HFF-Myc (cell line): ENCODE data around the gene LGALS1.
"Not testable (repeated sequence)": the region's sequence is repeated elsewhere in the genome, so short reads cannot be mapped to it uniquely, and the experiment has no call there.

Experiments
- DNase-seq: peaks from one replicate; pipeline ENCODE4 v3.0.0-alpha.2; 2011; ENCODE audit warnings: low read depth; ENCODE audit errors: extremely low read depth
- H3K4me3 ChIP-seq: replicated peaks from 2 replicates; pipeline ENCODE4 v1.5.1; 2011; ENCODE audit warnings: low read depth, mild to moderate bottlenecking, control low read depth, low read length
- CTCF ChIP-seq: IDR thresholded peaks from 2 replicates; pipeline ENCODE4 v1.5.1; 2012; ENCODE audit warnings: mild to moderate bottlenecking, low read depth, low read length, control low read depth; ENCODE audit errors: missing control alignments

The LGALS1 gene

GRCh38 chr22:37647317-37647716, 28.1 kb upstream of the LGALS1 start:
- DNase-seq = no peak
- TF ChIP-seq CTCF = no peak
- no peak overlapping the region for H3K4me3 ChIP-seq

- no peak overlapping the region for H3K4me3 ChIP-seq
- no peak for TF ChIP-seq CTCF
- no peak for DNase-seq
These were observed 27.5 kb upstream of the LGALS1 start for GRCh38 chr22:37647928-37648327.

GRCh38 chr22:37650463-37651136, 24.8 kb upstream of the LGALS1 start:
- no peak overlapping the region for H3K4me3 ChIP-seq
- DNase-seq = no peak
- no peak for TF ChIP-seq CTCF

GRCh38 chr22:37654563-37655251, 20.7 kb upstream of the LGALS1 start:
- H3K4me3 ChIP-seq = no peak overlapping the region
- TF ChIP-seq CTCF = no peak
- DNase-seq = no peak

DNA sequence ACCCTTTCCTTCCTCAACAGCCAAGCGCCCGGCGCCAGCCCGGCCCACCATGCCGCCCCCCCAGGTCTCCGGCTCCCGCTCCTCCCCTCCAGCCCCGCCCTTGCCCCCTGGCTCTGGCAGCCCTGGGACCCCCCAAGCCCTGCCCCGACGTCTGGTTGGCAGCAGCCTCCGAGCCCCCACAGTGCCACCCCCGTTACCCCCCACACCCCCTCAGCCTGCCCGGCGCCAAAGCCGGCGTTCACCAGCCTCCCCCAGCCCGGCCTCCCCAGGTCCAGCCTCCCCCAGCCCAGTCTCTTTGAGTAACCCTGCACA, 20.2 kb upstream of the LGALS1 start:
- no peak for TF ChIP-seq CTCF
- DNase-seq = no peak
- no peak overlapping the region for H3K4me3 ChIP-seq

DNA sequence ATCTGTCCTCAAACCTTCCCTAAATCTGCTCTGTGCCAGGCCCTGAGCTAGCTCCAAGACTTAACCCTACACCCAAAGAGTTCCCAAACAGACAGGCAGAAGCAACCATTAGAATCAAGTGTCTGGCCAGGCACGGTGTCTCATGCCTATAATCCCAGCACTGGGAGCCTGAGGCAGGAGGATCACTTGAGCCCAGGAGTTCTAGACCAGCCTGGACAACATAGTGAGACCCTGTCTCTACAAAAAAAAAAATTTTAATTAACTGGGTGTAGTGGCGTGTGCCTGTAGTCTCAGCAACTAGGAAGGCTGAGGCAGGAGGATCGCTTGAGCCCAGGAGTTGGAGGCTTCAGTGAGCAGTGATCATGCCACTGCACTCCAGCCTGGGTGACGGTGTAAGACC, 18.9 kb upstream of the LGALS1 start:
- not testable (repeated sequence) for H3K4me3 ChIP-seq, DNase-seq

DNA sequence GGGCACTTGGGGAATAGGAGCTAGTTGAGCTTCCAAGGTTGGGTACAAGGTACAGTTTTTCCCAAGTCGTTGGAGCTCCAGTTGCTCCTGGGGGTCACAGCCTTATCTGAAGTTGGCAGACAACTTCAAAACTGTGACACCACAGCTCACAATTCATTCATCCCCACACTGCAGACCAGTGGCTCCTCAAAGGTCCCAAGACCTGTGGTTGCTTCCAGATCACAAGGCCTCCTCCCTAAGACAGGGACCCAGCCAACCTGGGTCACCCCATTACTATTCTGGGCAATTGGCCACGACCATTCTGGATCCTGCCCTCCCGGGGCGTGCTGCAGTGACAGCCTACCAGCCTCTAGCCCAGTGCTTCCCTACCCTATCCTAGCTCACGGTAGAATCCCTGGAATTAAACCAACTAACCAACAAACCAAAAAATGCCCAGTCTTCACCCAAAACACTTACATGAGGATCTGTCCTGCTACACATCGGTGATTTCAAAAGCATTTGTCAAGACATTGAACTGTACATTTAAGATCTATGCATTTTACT, 17.8 kb upstream of the LGALS1 start:
- TF ChIP-seq CTCF = no peak
- DNase-seq = no peak
- peak overlapping the region; percentile 68 for H3K4me3 ChIP-seq
